MM.1S (cell line): Measurements from ENCODE around the gene ARHGAP8.
"Not testable (repeated sequence)": the region's sequence is repeated elsewhere in the genome, so short reads cannot be mapped to it uniquely, and the experiment has no call there.

ENCODE experiments used
- CTCF ChIP-seq: fragments of 300-600 bp; sonication (generic); IDR thresholded peaks from 2 replicates; pipeline ENCODE4 v1.5.1; 2016; ENCODE audit warnings: antibody characterized with exemption, low read length, mixed read lengths
- EZH2 ChIP-seq: fragments of 300-600 bp; sonication (generic); optimal IDR thresholded peaks from 2 replicates; pipeline ENCODE3; 2017; ENCODE audit warnings: low read depth, mild to moderate bottlenecking, antibody characterized with exemption, low read length, mixed read lengths

DNA sequence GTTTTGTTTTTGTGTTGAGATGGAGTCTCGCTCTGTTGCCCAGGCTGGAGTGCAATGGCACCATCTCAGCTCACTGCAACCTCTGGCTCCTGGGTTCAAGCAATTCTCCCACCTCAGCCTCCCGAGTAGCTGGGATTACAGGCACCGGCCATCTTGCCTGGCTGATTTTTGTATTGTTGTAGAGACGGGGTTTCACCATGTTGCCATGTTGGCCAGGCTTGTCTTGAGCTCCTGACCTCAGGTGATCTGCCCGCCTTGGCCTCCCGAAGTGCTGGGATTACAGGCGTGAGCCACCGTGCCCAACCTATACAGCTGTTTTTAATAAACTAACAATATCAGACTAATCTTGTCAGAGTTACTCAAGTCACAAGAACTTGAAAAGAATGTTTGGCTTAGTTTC is 102.3 kb downstream of the ARHGAP8 start:
- TF ChIP-seq CTCF, EZH2: not testable (repeated sequence)
